DND-41 (cell line): ENCODE data around the gene TSNAX.

Experiments used
- EZH2 ChIP-seq: IDR thresholded peaks from 3 replicates; pipeline ENCODE4 v1.6.1; 2012; ENCODE audit warnings: borderline replicate concordance, low read depth, mild to moderate bottlenecking, moderate library complexity, low read length, inconsistent platforms; ENCODE audit not compliant: severe bottlenecking
- TF ChIP-seq, protein P1 (sequence below): IDR thresholded peaks from 2 replicates; pipeline ENCODE4 v1.5.1; 2012; ENCODE audit warnings: borderline replicate concordance, low read length, moderate library complexity, mild to moderate bottlenecking; ENCODE audit not compliant: poor library complexity, severe bottlenecking; ENCODE audit errors: extremely low read depth

DNA sequence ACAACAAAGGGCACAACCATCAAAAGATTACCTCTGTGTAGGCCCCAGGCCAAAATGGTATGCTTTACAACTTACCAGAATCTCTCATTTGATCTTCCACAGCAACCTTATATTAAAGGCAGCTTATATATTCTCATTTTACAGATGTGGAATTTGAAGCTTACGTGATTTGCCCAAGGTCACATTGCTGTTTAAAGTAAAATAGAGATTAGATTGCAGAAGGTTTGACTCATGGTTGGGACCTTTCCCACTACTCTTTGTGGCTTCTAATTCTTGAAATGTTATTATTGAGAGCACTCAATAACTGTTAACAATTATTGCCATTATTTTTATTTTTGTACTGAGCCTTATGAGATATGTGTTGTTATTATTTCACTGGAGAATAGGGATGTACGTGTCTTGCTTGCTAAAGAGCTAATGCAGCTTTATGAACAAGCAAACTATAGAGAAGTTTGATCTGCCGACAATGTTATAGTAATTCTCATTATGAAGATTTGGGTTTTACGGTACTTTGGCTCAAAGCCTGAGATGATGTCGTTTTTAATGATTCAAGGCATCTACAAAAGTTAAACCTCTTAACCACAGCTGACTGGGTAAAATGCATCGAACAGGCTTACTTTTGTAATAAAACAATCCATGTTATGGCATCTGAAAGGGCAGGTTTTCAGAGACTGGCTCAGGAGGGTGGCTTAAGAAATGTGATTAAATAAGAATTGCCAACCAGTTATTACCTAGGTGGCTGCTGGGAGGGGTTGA is 43.3 kb upstream of the TSNAX start:
- TF ChIP-seq, protein P1, sequence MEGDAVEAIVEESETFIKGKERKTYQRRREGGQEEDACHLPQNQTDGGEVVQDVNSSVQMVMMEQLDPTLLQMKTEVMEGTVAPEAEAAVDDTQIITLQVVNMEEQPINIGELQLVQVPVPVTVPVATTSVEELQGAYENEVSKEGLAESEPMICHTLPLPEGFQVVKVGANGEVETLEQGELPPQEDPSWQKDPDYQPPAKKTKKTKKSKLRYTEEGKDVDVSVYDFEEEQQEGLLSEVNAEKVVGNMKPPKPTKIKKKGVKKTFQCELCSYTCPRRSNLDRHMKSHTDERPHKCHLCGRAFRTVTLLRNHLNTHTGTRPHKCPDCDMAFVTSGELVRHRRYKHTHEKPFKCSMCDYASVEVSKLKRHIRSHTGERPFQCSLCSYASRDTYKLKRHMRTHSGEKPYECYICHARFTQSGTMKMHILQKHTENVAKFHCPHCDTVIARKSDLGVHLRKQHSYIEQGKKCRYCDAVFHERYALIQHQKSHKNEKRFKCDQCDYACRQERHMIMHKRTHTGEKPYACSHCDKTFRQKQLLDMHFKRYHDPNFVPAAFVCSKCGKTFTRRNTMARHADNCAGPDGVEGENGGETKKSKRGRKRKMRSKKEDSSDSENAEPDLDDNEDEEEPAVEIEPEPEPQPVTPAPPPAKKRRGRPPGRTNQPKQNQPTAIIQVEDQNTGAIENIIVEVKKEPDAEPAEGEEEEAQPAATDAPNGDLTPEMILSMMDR: no peak
- TF ChIP-seq EZH2: no peak
